Fibroblast of pulmonary artery (primary cell): ENCODE data around the gene CENPP.

Experiments used
- DNase-seq: peaks from one replicate; pipeline ENCODE4 v3.0.0-alpha.2; 2010; ENCODE audit warnings: low read depth
- H3K4me3 ChIP-seq: replicated peaks from 2 replicates; pipeline ENCODE4 v1.5.1; 2011; ENCODE audit warnings: low read depth, mild to moderate bottlenecking, control low read depth, low read length, moderate library complexity
- CTCF ChIP-seq: IDR thresholded peaks from 2 replicates; pipeline ENCODE4 v1.5.1; 2011; ENCODE audit warnings: mild to moderate bottlenecking, control low read depth, low read length, inconsistent platforms; ENCODE audit errors: missing control alignments

The CENPP gene

GRCh38 chr9:92635760-92636159 lies 310.0 kb downstream of the CENPP start:
- no peak for DNase-seq
- no peak overlapping the region for H3K4me3 ChIP-seq

GRCh38 chr9:92636627-92637026 lies 310.9 kb downstream of the CENPP start:
- TF ChIP-seq CTCF: no peak
- no peak overlapping the region for H3K4me3 ChIP-seq
- DNase-seq: no peak

More at GRCh38 chr9:92635760-92636159, 310.0 kb downstream of the CENPP start:
- TF ChIP-seq CTCF: no peak

GRCh38 chr9:92637326-92637725 lies 311.6 kb downstream of the CENPP start:
- no peak for DNase-seq
- H3K4me3 ChIP-seq: no peak overlapping the region
- no peak for TF ChIP-seq CTCF

GRCh38 chr9:92637886-92638620 lies 312.3 kb downstream of the CENPP start:
- TF ChIP-seq CTCF: no peak
- H3K4me3 ChIP-seq: no peak overlapping the region
- DNase-seq: no peak

GRCh38 chr9:92638621-92639101 lies 312.9 kb downstream of the CENPP start:
- DNase-seq: no peak
- TF ChIP-seq CTCF: no peak
- H3K4me3 ChIP-seq: no peak overlapping the region

- no peak for DNase-seq
- no peak overlapping the region for H3K4me3 ChIP-seq
- TF ChIP-seq CTCF: no peak
Observed at GRCh38 chr9:92639124-92639523, 313.4 kb downstream of the CENPP start.

- no peak overlapping the region for H3K4me3 ChIP-seq
- no peak for TF ChIP-seq CTCF
- DNase-seq: no peak
Observed at GRCh38 chr9:92639791-92640271, 314.1 kb downstream of the CENPP start.
